ENCODE data around the gene DDX59.

DDX59 gene

GRCh38 chr1:200686620-200687019 lies 16.9 kb upstream of the DDX59 start:
- TF ChIP-seq OSR1 (CRISPR knock-in tag; IDR thresholded peaks at IDR 0.05) (no peak), ZNF8 (CRISPR knock-in tag; IDR thresholded peaks at IDR 0.05) (no peak), CSRNP3 (CRISPR knock-in tag; IDR thresholded peaks at IDR 0.05) (no peak), PATZ1 (CRISPR knock-in tag; IDR thresholded peaks at IDR 0.05; ENCODE audit: borderline replicate concordance) (no peak), POU6F1 (CRISPR knock-in tag; IDR thresholded peaks at IDR 0.05; ENCODE audit: borderline replicate concordance, low read depth) (no peak), TSHZ2 (CRISPR knock-in tag; IDR thresholded peaks at IDR 0.05) (no peak), ISL1 (CRISPR knock-in tag; IDR thresholded peaks at IDR 0.05) (no peak), TCF4 (CRISPR knock-in tag; IDR thresholded peaks at IDR 0.05; ENCODE audit: borderline replicate concordance) (no peak), ARNTL (CRISPR knock-in tag; IDR thresholded peaks at IDR 0.05; ENCODE audit: borderline replicate concordance, low read depth) (no peak), CREB5 (CRISPR knock-in tag; IDR thresholded peaks at IDR 0.05; ENCODE audit: low read depth) (no peak), ZC3H10 (CRISPR knock-in tag; IDR thresholded peaks at IDR 0.05) (no peak), TOX (CRISPR knock-in tag; IDR thresholded peaks at IDR 0.05; ENCODE audit: borderline replicate concordance) (no peak), BACH2 (CRISPR knock-in tag; IDR thresholded peaks at IDR 0.05; ENCODE audit: borderline replicate concordance) (no peak), RARB (CRISPR knock-in tag; IDR thresholded peaks at IDR 0.05) (no peak), ZNF565 (CRISPR knock-in tag; conservative IDR thresholded peaks at IDR 0.05; ENCODE audit: low read depth) (no peak), ZNF70 (CRISPR knock-in tag; IDR thresholded peaks at IDR 0.05) (no peak), ZFP30 (CRISPR knock-in tag; IDR thresholded peaks at IDR 0.05) (no peak), ZFP3 (CRISPR knock-in tag; IDR thresholded peaks at IDR 0.05) (no peak)
- ATAC-seq = no peak

- TF ChIP-seq TOX (CRISPR knock-in tag; IDR thresholded peaks at IDR 0.05; ENCODE audit: borderline replicate concordance) (peak; percentile 6; the same call in 1 of the 2 replicates), CSRNP3 (CRISPR knock-in tag; IDR thresholded peaks at IDR 0.05) (no peak)
- peak; percentile 65 for ATAC-seq
Measured at GRCh38 chr1:200684015-200684414, 14.3 kb upstream of the DDX59 start.

GRCh38 chr1:200683298-200683697 lies 13.6 kb upstream of the DDX59 start:
- no peak for ATAC-seq
- no peak for TF ChIP-seq POU6F1 (CRISPR knock-in tag; IDR thresholded peaks at IDR 0.05; ENCODE audit: borderline replicate concordance, low read depth)
- no peak for TF ChIP-seq PPARA (CRISPR knock-in tag; IDR thresholded peaks at IDR 0.05; ENCODE audit: borderline replicate concordance)
- TF ChIP-seq CREB5 (CRISPR knock-in tag; IDR thresholded peaks at IDR 0.05; ENCODE audit: low read depth) = no peak
- no peak for TF ChIP-seq OSR1 (CRISPR knock-in tag; IDR thresholded peaks at IDR 0.05)
- TF ChIP-seq CSRNP3 (CRISPR knock-in tag; IDR thresholded peaks at IDR 0.05) = no peak
- TF ChIP-seq ZNF565 (CRISPR knock-in tag; conservative IDR thresholded peaks at IDR 0.05; ENCODE audit: low read depth) = no peak
- TF ChIP-seq ISL1 (CRISPR knock-in tag; IDR thresholded peaks at IDR 0.05) = no peak
- no peak for TF ChIP-seq ZNF70 (CRISPR knock-in tag; IDR thresholded peaks at IDR 0.05)
- TF ChIP-seq ZC3H10 (CRISPR knock-in tag; IDR thresholded peaks at IDR 0.05) = no peak
- TF ChIP-seq RARB (CRISPR knock-in tag; IDR thresholded peaks at IDR 0.05) = no peak
